Left kidney (tissue), 8 donors: ENCODE results near the gene TTC7B. TPM values are rescaled to one million over a fixed set of nuclear protein-coding genes. Genes with fewer than 3 reads are reported as not detected.
"Not testable (repeated sequence)": the region's sequence is repeated elsewhere in the genome, so short reads cannot be mapped to it uniquely, and the experiment has no call there.

Experiments used
- DNase-seq: peaks from one replicate; pipeline ENCODE4 v3.0.0-alpha.2; 2013
- long read RNA-seq, 8 donors: transcript quantifications; one replicate each; lab custom pipeline, GENCODE V29; 2026
- polyA plus RNA-seq: library from polyadenylated mRNA; unstranded; fragments of 120-200 nt; gene quantifications from one replicate; pipeline ENCODE4 v1.2.1, GENCODE V29; 2013; ENCODE audit not compliant: insufficient read length

TTC7B gene
- 46.4 TPM for polyA plus RNA-seq
- long read RNA-seq, donor 1, partial matches to known transcripts, result 5 of 5 reads
- long read RNA-seq, donor 1, other reads (novel, unspliced or antisense), result 0 of 5 reads
- long read RNA-seq, donor 2, full-length matches to known transcripts, result 3 of 3 reads
- long read RNA-seq, donor 2, partial matches to known transcripts, result 0 of 3 reads
- long read RNA-seq, donor 2, other reads (novel, unspliced or antisense), result 0 of 3 reads
- long read RNA-seq, donor 3, full-length matches to known transcripts, result 2 of 2 reads
- long read RNA-seq, donor 3, partial matches to known transcripts, result 0 of 2 reads
- long read RNA-seq, donor 3, other reads (novel, unspliced or antisense), result 0 of 2 reads
- long read RNA-seq, donor 4, partial matches to known transcripts, result 18 of 18 reads
- long read RNA-seq, donor 4, other reads (novel, unspliced or antisense), result 0 of 18 reads
- long read RNA-seq, donor 5, full-length matches to known transcripts, result 4 of 45 reads
- long read RNA-seq, donor 5, partial matches to known transcripts, result 41 of 45 reads
- long read RNA-seq, donor 5, other reads (novel, unspliced or antisense), result 0 of 45 reads
- long read RNA-seq, donor 6, full-length matches to known transcripts, result 1 of 1 reads
- long read RNA-seq, donor 6, partial matches to known transcripts, result 0 of 1 reads
- long read RNA-seq, donor 6, other reads (novel, unspliced or antisense), result 0 of 1 reads
- long read RNA-seq, donor 7, full-length matches to known transcripts, result 2 of 2 reads
- long read RNA-seq, donor 7, partial matches to known transcripts, result 0 of 2 reads
- long read RNA-seq, donor 7, other reads (novel, unspliced or antisense), result 0 of 2 reads
- long read RNA-seq, donor 8, full-length matches to known transcripts, result 1 of 1 reads
- long read RNA-seq, donor 8, partial matches to known transcripts, result 0 of 1 reads
- long read RNA-seq, donor 8, other reads (novel, unspliced or antisense), result 0 of 1 reads

GRCh38 chr14:90815822-90816662 is at the start of gene TTC7B:
Gene TTC7B (minus strand): TSS chr14:90816430. CDS start chr14:90816295, 135 bp downstream.
- no peak for DNase-seq

- DNase-seq, result no peak
Measured at GRCh38 chr14:90864741-90865140, 48.5 kb upstream of the TTC7B start.

GRCh38 chr14:90858511-90858910 is 42.3 kb upstream of the TTC7B start:
- no peak for DNase-seq

GRCh38 chr14:90857866-90858265 is 41.6 kb upstream of the TTC7B start:
- no peak for DNase-seq

- DNase-seq, result not testable (repeated sequence)
Measured at GRCh38 chr14:90856115-90856514, 39.9 kb upstream of the TTC7B start.

GRCh38 chr14:90853116-90853515 is 36.9 kb upstream of the TTC7B start:
- DNase-seq, result no peak

GRCh38 chr14:90851327-90852036 is 35.3 kb upstream of the TTC7B start:
- DNase-seq, result no peak

- DNase-seq, result peak; percentile 52
Measured at GRCh38 chr14:90850487-90850886, 34.3 kb upstream of the TTC7B start.

- DNase-seq, result no peak
Measured at GRCh38 chr14:90849787-90850444, 33.7 kb upstream of the TTC7B start.

GRCh38 chr14:90848944-90849731 is 32.9 kb upstream of the TTC7B start:
- DNase-seq, result no peak

- DNase-seq, result no peak
Measured at GRCh38 chr14:90846511-90846910, 30.3 kb upstream of the TTC7B start.

- DNase-seq, result no peak
Measured at GRCh38 chr14:90844321-90844720, 28.1 kb upstream of the TTC7B start.

- DNase-seq, result no peak
Measured at GRCh38 chr14:90842726-90843125, 26.5 kb upstream of the TTC7B start.

- not testable (repeated sequence) for DNase-seq
Measured at GRCh38 chr14:90840667-90841066, 24.4 kb upstream of the TTC7B start.

GRCh38 chr14:90839889-90840266 is 23.6 kb upstream of the TTC7B start:
- no peak for DNase-seq

GRCh38 chr14:90839024-90839888 is 23.0 kb upstream of the TTC7B start:
- no peak for DNase-seq

- not testable (repeated sequence) for DNase-seq
Measured at GRCh38 chr14:90838531-90838930, 22.3 kb upstream of the TTC7B start.

GRCh38 chr14:90837355-90837754 is 21.1 kb upstream of the TTC7B start:
- no peak for DNase-seq

- DNase-seq, result no peak
Measured at GRCh38 chr14:90836692-90837063, 20.4 kb upstream of the TTC7B start.
